Activated T-cell treated with anti-CD3 and anti-CD28 coated beads for 24 hours (primary cell): ENCODE data around the gene WWOX.

Experiments used
- DNase-seq: peaks from one replicate; pipeline ENCODE4 v3.0.0-alpha.2; 2020; ENCODE audit warnings: low read depth

Gene WWOX

DNA sequence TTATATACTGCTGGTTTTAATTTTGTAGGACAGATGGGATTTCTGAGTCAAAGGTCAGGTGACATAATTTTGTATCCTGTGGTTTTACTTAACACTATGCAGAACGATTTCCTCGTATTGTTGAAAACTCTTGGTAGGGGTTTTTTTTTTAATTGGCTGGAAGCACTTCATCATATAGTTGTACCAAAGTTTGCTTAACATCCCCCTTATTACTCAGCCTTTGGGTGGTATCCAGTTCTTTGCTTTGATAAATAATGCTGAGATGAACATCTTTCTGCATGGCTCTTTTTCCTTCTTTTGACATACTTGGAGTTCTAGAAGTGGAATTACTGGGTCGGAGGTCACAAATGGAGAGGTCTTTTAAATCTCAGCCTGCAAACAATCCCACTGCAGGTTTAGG, 1082.0 kb downstream of the WWOX start:
- DNase-seq: no peak

- DNase-seq: no peak
Observed at GRCh38 chr16:79182616-79183015, 1083.2 kb downstream of the WWOX start.

DNA sequence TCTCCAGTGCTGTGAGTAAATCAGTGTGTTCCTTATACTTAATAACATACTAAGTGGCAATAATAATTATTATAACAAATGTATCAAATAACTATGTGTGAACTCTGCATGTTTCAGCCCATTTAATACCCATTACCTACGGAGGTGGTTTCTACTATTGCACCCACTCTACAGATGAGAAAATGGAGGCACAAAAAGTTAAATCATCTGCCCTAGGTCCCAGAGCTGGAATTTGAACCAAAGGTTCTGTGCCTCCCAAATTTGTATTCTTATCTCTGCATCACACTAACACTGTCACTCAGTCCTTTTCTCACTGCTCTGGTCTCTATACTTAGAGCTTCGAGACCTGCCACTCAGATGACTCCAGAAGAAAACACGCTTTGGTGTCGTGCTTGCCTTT, 1084.1 kb downstream of the WWOX start:
- DNase-seq: no peak

GRCh38 chr16:79184464-79185030, 1085.1 kb downstream of the WWOX start:
- DNase-seq: no peak

DNA sequence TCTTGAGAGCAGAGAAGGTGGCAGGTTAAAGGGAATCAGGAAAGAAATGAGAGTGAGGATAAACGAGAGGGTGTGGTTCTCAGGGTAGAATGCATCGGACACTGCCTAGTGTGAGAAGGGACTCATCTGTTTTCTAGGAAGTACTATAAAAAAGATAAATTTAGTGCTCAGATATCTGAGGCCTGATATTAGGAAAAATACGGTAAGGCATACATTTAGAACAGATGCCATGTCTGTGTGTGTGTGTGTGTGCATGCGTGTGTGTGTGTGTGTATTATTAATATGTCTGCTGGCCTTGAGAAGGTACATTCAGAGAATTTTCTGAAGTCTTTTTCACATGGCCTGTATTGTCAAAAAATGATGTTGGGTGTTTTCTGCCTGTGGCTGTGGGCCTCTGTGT, 1086.3 kb downstream of the WWOX start:
- DNase-seq: no peak

GRCh38 chr16:79186196-79186595, 1086.7 kb downstream of the WWOX start:
- no peak for DNase-seq

DNA sequence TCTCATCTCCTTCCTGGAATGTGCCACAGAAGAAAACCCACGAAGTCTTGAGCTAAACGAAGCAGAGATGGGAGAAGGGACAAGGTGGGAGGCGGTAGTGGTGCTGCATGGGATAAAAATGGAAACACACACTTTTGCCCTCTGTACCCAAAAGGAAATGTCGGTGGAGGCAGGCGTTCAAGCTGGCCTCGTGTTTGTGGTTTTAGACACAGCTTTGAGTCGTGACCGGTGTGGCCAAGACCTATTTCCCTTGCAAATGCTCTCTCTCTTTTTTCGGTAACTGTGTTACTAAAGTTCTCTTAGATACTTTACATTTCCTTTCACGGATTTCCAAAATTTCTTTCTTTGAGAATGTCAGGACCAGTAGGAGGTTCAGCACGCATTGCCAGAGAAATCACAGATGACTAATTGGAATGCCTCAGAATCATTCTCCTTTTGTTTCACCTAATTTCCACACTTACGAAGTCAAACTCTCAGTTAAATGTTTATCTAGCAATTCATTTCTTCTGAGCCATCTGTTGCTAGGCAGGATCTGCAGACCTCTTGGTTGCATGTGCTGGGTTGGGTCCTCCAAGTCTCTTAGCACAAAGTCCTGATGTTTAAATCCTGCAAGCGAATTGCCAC, 1088.8 kb downstream of the WWOX start:
- DNase-seq: no peak

- no peak for DNase-seq
Observed at GRCh38 chr16:79188739-79189122, 1089.3 kb downstream of the WWOX start.

GRCh38 chr16:79190542-79190941, 1091.1 kb downstream of the WWOX start:
- no peak for DNase-seq

DNA sequence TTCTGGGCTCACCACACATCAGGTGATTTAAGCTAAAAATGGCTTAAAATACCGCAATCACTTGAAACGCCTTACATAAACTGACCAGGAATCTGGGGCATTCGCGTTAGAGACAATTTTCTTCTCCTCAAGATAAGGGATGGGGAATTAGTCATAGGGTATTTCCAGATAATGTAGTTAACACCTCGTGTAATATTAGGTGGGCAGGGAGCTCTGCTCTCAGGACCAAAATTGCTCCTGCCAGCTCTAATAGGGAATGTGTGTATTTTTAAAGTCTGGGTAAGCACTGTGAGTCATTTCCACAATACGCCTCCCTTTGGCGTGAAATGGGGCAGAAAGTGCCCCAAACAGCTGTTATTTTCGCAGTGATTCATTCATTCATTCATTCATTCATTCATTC, 1092.5 kb downstream of the WWOX start:
- DNase-seq: no peak

GRCh38 chr16:79192904-79193303, 1093.5 kb downstream of the WWOX start:
- DNase-seq: no peak

GRCh38 chr16:79194291-79194690, 1094.8 kb downstream of the WWOX start:
- DNase-seq: no peak

DNA sequence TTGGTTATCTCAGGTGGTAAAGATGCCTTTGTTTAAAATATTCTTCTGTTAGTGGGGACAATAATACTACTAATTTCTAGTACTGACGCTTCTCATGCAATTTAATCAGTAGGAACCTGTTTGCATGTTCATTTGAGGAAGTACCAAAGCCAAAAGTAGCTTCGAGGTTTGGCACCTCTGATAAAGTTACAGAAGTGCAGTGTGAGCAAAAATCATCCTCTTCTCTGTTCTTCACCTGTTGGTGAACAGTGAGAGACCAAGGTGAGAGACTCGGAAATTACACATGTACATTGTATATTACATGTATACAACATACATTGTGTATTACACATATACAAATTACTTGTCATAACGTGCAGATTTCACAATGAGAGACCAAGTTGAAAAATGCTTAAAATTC, 1096.5 kb downstream of the WWOX start:
- DNase-seq: no peak

- no peak for DNase-seq
Observed at GRCh38 chr16:79201436-79201835, 1102.0 kb downstream of the WWOX start.

GRCh38 chr16:79202977-79203376, 1103.5 kb downstream of the WWOX start:
- no peak for DNase-seq

DNA sequence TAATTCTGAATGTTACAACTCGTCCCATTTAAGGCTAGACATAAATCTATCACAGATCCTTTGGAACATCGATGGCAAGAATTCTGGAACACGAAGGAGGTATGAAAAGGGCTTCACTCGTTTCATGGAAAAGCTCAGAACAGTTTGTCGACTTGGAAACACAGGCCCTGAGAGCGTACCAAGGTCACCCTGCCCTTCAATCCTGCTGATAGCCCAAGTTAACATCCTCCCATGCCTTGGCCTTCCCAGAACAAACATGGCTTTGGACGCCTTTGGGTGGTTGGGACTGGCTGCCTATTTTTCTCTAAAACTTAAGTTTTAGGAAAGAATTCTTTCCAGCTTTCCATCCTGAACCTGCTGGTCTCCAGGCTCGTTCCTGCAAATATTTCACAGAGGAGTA, 1105.0 kb downstream of the WWOX start:
- no peak for DNase-seq

DNA sequence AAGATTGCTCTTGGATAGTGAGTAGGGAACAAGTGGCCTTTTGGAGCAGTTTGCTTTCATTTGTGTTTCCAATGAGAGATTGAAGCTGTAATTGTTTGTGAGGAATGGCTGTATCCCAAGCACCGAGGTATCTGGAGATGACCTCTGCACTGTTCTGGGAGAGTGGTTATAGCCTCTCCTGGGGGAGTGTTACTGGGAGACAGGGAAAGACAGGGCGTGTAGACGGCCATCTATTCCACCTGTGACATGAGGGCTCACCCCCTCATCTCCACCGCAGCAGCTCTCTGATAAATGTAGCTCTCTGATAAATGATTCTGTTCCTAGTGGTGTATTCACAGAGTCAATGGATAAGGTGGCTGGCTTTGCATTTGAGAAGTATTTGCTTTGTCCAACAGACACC, 1107.4 kb downstream of the WWOX start:
- DNase-seq: no peak

DNA sequence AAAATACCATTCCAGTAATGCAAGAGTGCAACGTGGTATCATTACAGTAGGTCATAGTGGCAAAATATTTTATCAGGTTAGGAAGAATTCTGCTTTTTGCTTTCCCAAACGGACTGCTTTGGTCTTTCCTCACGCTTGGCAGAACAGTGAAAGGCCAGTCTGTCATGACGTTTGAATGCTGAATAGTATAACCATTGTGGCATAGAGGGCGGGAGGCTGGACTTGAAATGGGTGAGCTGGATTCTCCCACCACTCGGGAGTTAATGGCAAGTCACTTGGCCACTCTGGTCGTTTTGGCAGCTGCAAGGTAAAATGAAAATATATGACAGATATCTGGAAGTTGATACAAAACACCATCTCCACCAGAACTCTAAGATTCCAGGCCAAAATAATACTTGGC, 1109.9 kb downstream of the WWOX start:
- DNase-seq: no peak

GRCh38 chr16:79210607-79211006, 1111.2 kb downstream of the WWOX start:
- no peak for DNase-seq

- no peak for DNase-seq
Observed at GRCh38 chr16:79211586-79211985, 1112.1 kb downstream of the WWOX start.

DNA sequence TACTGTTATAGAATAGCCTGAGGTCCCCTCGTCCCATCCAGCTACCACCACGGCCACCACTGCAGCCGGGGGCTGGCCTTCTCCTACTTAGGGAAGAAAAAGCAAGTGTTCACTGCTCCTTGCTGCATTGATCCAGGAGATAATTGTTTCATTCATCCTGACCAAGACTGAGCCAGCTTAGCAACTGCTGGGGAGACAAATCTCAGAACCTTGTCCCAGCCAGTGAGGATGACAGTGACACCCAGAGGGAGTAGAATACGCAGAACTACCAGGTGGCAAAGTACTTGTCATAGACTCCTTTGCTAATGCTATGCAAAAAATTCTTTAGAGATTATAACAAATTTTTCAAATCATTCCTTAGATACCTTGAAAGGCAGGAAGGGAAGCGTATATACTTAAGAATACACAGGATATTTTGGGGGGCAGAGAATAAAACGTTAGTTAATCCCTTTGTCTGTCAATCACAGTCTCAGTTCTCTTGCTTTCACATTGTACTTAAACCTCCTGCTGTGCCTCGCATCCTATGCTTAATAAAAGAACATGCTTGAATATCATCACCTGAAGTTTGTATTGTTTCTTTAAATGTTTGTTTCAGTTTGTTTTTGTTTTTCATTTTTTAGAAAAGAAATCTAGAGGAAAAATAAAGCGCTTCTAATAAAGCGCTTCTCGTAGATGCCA, 1112.8 kb downstream of the WWOX start:
- no peak for DNase-seq

GRCh38 chr16:79213214-79213613, 1113.8 kb downstream of the WWOX start:
- no peak for DNase-seq

- no peak for DNase-seq
Observed at GRCh38 chr16:79215289-79215688, 1115.8 kb downstream of the WWOX start.
